GM23338 (cell line): ENCODE data around the gene MAN1B1.

ENCODE experiments used
- CREB1 ChIP-seq: fragments of 250-450 bp; sonication (Bioruptor Pico); IDR thresholded peaks from 2 replicates; pipeline ENCODE4 v1.5.0; 2020; ENCODE audit warnings: low read depth, mild to moderate bottlenecking, moderate library complexity
- EZH2 ChIP-seq: fragments of 200-600 bp; sonication (generic); IDR thresholded peaks from one replicate; pipeline ENCODE4 v1.8.0; 2017; ENCODE audit warnings: antibody characterized with exemption, mild to moderate bottlenecking, low read depth; ENCODE audit not compliant: unreplicated experiment
- EZH2phosphoT487 ChIP-seq: fragments of 200-600 bp; sonication (generic); IDR thresholded peaks from one replicate; pipeline ENCODE4 v1.8.1; 2018; ENCODE audit warnings: antibody characterized with exemption; ENCODE audit not compliant: unreplicated experiment
- JUNB ChIP-seq: IDR thresholded peaks from one replicate; pipeline ENCODE4 v1.6.1; 2016; ENCODE audit warnings: antibody characterized with exemption; ENCODE audit not compliant: unreplicated experiment
- POLR2AphosphoS5 ChIP-seq: IDR thresholded peaks from 2 replicates; pipeline ENCODE4 v1.6.1; 2016; ENCODE audit warnings: antibody characterized with exemption, low read depth
- ZNF114 ChIP-seq: fragments of 250-450 bp; sonication (Bioruptor Pico); IDR thresholded peaks from 2 replicates; pipeline ENCODE4 v1.5.0; 2020; ENCODE audit warnings: mild to moderate bottlenecking, moderate library complexity
- TF ChIP-seq, protein P1 (sequence below), 2 experiments: fragments of 200-600 bp in 1 of 2; sonication (generic) in 1 of 2; conservative IDR thresholded peaks; 2 replicates each; pipeline versions ENCODE4 v1.5.1 to v1.6.1; 2016 to 2017; ENCODE audit warnings: antibody characterized with exemption in 2 of 2, low read depth in 2 of 2, mild to moderate bottlenecking in 2 of 2, moderate library complexity in 1 of 2
- TF ChIP-seq, protein P2 (sequence below): IDR thresholded peaks from one replicate; pipeline ENCODE4 v1.6.1; 2018; ENCODE audit warnings: antibody characterized with exemption; ENCODE audit not compliant: unreplicated experiment
- TF ChIP-seq, protein P3 (sequence below): IDR thresholded peaks from 2 replicates; pipeline ENCODE4 v1.6.1; 2016; ENCODE audit warnings: antibody characterized with exemption

DNA sequence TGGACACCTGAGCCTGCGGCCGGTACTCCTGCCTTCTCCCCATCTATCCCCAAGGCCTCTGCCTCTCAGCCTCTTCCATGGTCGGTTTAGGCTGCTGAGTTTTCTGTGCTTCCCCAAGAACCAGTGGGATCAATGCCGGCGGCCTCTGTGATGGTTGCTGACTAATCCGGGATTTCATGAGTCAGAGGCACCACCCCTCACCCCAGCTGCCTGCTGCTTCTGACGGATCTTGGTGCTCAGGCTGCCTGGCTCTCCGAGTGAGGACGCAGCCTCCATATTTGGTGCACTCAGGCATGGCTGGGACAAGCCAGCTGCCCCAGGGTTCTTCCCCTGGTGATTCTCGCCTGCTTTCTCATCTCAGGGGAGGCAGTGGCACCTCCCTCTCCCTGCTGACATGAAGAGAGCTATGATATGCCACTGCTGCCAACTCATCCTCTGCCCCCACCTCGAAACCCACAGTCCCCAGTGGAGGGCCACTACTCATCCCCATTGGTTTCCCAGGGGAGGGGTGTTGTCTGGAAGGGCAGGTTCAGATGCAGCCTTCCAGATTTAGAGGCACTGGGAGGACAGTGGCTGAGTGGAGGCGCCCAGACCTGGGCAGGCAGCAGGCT, 3.3 kb upstream of the MAN1B1 start:
- TF ChIP-seq, protein P1, sequence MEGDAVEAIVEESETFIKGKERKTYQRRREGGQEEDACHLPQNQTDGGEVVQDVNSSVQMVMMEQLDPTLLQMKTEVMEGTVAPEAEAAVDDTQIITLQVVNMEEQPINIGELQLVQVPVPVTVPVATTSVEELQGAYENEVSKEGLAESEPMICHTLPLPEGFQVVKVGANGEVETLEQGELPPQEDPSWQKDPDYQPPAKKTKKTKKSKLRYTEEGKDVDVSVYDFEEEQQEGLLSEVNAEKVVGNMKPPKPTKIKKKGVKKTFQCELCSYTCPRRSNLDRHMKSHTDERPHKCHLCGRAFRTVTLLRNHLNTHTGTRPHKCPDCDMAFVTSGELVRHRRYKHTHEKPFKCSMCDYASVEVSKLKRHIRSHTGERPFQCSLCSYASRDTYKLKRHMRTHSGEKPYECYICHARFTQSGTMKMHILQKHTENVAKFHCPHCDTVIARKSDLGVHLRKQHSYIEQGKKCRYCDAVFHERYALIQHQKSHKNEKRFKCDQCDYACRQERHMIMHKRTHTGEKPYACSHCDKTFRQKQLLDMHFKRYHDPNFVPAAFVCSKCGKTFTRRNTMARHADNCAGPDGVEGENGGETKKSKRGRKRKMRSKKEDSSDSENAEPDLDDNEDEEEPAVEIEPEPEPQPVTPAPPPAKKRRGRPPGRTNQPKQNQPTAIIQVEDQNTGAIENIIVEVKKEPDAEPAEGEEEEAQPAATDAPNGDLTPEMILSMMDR (conservative IDR thresholded peaks at IDR 0.05; ENCODE audit: low read depth in 2 of 2), result no peak
- TF ChIP-seq POLR2AphosphoS5, result no peak
- TF ChIP-seq EZH2phosphoT487, result no peak
- TF ChIP-seq EZH2, result no peak
- TF ChIP-seq JUNB, result no peak
- no peak for TF ChIP-seq CREB1 (CRISPR knock-in tag)
- TF ChIP-seq, protein P2, sequence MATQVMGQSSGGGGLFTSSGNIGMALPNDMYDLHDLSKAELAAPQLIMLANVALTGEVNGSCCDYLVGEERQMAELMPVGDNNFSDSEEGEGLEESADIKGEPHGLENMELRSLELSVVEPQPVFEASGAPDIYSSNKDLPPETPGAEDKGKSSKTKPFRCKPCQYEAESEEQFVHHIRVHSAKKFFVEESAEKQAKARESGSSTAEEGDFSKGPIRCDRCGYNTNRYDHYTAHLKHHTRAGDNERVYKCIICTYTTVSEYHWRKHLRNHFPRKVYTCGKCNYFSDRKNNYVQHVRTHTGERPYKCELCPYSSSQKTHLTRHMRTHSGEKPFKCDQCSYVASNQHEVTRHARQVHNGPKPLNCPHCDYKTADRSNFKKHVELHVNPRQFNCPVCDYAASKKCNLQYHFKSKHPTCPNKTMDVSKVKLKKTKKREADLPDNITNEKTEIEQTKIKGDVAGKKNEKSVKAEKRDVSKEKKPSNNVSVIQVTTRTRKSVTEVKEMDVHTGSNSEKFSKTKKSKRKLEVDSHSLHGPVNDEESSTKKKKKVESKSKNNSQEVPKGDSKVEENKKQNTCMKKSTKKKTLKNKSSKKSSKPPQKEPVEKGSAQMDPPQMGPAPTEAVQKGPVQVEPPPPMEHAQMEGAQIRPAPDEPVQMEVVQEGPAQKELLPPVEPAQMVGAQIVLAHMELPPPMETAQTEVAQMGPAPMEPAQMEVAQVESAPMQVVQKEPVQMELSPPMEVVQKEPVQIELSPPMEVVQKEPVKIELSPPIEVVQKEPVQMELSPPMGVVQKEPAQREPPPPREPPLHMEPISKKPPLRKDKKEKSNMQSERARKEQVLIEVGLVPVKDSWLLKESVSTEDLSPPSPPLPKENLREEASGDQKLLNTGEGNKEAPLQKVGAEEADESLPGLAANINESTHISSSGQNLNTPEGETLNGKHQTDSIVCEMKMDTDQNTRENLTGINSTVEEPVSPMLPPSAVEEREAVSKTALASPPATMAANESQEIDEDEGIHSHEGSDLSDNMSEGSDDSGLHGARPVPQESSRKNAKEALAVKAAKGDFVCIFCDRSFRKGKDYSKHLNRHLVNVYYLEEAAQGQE, result no peak
- TF ChIP-seq, protein P3, sequence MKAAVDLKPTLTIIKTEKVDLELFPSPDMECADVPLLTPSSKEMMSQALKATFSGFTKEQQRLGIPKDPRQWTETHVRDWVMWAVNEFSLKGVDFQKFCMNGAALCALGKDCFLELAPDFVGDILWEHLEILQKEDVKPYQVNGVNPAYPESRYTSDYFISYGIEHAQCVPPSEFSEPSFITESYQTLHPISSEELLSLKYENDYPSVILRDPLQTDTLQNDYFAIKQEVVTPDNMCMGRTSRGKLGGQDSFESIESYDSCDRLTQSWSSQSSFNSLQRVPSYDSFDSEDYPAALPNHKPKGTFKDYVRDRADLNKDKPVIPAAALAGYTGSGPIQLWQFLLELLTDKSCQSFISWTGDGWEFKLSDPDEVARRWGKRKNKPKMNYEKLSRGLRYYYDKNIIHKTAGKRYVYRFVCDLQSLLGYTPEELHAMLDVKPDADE, result no peak
- TF ChIP-seq ZNF114 (CRISPR knock-in tag), result no peak
